SIG-M5 (cell line): Measurements from ENCODE around the gene MVK.

ENCODE experiments used
- DNase-seq: peaks from one replicate; lab custom pipeline; 2025; lab: John Stamatoyannopoulos, UW

Gene MVK

DNA sequence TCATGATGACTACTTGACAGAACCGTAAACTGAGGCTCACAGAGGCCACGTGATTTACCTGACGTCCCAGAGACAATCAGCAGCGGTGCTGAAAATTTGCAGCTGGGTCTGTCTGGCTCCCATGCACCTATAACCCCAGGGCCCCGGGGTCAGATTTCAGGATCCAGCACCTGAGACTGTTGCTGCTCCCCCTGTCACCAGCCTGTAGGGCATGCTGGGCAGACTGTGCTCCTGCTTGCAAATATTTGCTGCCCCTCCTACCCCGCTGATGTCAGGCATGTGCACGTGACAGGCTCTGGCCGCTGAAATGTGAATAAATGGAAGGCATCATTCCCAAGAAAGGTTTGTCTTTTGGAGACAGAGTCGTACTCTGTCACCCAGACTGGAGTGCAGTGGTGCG, 6.3 kb upstream of the MVK start:
- no peak for DNase-seq

- no peak for DNase-seq
Observed at GRCh38 chr12:109567967-109568366, 5.6 kb upstream of the MVK start.

DNA sequence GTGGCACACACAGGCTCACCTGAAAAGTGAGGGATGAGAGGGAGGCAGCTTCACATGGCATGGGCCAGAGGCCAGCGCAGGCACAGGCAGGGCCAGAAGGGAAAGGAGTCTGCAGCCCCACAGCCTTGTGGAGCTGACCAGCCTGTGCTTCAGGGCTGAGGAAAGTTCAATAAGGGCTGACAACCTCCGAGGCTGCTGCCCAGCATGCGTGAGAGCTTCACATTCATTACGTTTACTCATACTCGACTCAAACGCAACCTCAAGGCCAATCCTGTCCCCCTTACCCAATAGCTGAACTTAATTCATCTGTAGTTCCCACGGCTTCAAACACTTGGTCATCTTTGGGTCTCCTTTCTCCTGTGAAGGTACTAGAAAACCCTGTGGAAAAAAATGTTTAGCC, 5.1 kb upstream of the MVK start:
- no peak for DNase-seq

- no peak for DNase-seq
Observed at GRCh38 chr12:109571773-109572505, 1.7 kb upstream of the MVK start.

DNA sequence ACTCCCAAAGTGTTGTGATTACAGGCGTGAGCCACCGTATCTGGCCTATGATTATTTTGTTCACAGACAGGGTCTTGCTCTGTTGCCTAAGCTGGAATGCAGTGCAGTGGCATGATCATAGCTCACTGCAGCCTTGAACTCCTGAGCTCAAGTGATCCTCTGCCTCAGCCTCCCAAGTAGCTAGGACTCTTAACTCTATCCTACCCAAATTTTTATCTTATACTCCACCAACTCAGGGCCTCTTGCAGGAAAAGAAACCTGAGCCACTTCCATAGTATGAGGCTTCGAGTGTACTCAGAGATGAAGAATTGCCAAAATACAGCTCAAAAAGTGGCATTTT, 1.1 kb upstream of the MVK start:
- no peak for DNase-seq

GRCh38 chr12:109573914-109574244, 285 bp downstream of the MVK start:
- no peak for DNase-seq

GRCh38 chr12:109575683-109576082, 2.1 kb downstream of the MVK start:
- no peak for DNase-seq

DNA sequence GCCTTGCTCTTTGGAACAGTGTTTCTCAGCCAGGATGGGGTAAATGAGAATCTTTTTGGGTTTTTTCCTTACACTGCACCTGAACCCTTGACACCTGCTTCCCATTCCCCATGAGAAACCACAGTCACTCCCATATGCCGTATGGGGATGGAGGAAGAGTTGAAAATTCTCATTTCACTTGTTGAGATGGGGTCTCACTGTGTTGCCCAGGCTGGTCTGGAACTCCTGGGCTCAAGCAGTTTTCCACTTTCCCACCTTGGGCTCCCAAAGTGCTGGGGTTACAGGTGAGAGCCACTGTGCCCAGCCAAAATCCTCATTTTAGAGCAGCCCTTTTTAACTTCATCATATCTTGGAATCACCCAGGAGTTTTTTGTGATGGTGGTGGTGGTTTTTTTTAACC, 3.7 kb downstream of the MVK start:
- no peak for DNase-seq

DNA sequence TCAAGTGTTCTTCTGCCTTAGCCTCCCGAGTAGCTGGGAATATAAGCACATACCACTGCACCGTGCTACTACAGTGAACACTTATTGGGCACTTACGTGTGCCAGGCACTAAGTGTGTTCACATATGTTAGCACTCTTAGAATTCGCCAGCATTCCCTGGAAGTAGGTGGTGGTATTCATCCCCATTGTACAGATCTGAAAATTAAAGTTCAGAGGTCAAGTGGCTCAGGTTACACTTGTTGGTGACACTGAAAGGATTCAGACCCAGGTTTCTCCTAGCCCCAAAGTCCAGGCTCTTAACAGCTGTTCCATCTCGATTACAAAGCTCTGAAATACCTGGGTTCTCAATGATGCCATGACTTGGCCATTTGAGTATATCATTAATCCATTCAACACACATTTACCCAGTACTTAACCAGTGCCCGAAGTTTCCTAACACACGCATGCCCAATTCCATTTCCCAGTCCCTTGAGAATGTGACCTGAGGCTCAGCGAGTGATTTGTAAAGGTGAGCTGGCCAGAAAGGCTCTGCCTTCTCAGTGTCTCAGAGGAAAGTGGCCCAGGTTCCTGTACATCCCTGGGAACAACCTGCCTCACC, 4.8 kb downstream of the MVK start:
- DNase-seq = no peak

DNA sequence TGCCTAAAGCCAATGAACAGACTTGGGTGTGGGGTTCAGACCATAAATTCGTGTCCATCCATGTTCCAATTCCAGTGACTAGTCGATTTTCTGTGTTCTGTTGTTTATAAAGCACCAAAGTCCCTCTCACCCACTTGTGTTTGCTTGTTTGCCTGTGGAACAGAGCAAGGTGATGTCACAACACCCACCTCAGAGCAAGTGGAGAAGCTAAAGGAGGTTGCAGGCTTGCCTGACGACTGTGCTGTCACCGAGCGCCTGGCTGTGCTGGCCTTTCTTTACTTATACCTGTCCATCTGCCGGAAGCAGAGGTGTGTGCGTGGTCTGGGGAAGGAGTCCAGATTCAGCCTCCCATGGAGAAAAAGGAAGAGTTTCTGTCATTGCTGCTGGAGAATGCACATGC, 6.0 kb downstream of the MVK start:
- DNase-seq = no peak

- DNase-seq = no peak
Observed at GRCh38 chr12:109580272-109580671, 6.7 kb downstream of the MVK start.

DNA sequence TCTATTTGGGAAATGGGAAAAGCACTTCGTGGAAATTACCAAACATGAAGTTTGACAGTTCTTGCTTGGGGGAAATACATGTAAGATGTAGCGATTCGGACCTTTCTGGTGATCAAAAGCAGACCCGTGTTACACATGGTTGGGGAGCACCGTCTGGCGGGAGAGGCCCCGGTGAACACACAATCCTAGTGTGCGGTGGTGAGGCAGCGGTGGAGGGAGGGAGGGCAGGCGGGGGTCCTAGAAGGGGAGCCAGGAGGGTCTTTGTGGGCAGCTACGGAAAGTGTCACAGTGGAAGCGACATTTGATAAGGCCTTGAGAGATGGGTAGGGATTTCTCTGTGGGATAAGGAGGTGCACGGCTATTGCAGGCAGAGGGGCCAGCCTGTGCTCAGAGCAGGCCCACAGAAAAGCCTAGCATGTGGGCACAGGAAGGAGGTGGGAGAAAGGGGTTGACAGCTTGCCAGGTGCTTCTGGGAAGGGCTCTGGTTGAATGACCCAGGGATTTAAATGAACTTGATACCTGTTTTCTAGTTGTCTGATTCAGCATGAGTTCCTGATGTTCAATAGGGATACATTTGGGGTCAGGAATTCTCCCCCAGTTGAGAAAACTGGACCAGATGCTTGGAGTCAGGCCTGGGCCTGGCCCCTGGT, 7.2 kb downstream of the MVK start:
- no peak for DNase-seq

DNA sequence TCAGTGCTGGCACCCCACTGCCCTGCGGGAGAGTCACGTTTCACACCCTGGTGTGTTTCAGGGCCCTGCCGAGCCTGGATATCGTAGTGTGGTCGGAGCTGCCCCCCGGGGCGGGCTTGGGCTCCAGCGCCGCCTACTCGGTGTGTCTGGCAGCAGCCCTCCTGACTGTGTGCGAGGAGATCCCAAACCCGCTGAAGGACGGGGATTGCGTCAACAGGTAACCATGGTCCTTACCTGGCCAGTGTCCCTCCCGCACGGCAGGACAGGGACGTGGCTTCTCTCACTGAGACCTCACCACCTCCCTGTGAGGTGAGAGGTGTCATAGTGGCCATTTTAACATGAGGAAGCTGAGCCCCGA, 7.7 kb downstream of the MVK start:
- no peak for DNase-seq

DNA sequence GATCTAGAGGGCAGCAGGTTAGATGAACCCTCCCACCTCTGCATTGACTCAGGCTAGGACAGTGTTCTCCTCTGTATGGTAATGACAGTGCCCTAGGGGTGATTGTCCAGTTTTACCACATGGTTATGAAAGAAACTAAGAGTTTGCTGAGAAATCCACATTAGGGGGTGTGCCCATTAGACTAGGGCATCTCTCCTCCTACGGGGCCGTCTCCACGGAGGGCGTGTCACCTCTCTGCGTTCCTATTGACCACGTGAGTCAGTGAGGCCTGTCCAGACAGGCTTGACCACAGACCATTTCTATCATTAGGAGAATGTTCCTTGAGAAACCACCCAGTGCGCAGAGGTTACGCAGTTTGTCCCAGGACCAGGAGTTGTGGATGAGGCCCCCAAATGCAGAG, 8.3 kb downstream of the MVK start:
- no peak for DNase-seq

GRCh38 chr12:109582636-109583035, 9.0 kb downstream of the MVK start:
- DNase-seq = no peak

DNA sequence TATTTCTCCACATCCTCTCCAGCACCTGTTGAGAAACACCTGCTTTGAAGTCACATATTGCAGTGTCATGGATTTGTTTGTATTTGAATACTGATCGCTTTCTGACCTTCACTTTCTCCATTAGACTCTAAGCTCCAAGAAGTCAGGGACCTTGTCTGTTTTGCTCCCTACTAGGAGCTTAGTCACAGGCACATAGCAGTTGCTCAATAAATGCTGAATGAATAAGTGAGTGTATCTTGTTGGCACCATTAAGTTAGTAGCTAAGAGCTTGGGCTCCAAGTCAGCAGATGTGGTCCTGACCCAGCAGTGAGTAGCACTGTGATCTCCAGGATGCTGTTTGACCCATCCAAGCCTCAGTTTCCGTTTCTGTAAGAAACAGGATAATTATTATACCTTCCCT, 10.1 kb downstream of the MVK start:
- no peak for DNase-seq

DNA sequence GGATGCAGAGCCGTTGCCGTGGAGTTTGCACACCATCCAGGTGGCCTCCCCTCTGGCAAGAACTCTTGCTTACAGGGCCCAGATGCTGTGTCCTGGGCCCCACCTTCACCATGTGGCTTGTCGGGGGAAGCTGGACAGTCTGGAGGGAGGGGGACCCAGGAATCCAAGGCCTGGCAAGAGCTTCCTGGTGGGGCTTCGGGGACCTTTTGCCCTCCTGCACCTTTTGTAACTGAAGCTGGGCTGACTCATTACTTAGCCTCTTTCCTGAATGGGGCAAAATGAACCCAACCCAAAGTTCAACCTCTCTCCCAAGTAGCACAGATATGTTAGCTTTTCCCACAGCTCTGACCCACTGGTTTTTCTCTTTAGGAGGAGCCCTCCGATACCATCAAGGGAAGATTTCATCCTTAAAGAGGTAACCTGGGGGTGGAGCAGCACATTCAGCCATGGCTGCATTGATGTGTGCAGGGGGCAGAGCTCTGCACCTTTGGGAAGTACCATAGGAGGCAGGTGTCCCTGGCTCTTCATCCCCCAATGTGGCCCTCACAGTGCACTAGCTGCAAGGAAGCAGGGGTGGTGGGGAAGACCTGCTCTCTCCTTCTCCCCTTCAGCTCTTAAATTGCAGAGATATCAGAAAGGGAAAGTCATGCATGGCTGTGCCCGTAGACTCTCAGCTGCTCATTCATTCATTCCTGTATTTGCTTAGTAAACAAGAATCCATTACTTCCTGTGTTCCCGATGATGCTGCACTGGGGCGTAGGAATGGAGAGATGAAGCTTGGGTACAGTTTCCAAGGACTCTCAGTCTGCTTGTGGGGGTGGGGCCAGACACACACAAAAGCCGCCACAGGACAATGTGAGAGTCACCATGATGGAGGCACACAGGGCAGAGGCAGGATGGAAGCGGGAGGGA, 13.0 kb downstream of the MVK start:
- no peak for DNase-seq

DNA sequence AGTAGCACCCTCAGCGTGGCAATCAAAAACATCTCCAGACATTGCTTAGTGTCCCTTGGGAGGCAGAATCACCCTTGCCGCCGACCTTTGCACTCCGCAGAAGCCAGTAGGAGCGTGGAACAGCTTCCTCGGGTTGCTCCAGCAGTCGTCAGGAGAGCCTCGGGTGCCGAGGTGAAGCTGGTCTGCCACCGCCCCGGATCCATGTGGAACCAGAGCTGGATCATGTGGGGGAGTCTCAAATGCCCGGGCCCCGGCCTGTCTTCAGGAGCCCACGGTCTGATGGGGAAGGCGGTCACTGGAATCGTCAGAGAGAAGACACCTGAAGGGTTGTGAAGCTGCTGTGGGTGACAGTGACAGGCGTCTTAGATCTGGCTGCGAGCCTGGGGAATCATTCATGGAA, 14.3 kb downstream of the MVK start:
- no peak for DNase-seq

DNA sequence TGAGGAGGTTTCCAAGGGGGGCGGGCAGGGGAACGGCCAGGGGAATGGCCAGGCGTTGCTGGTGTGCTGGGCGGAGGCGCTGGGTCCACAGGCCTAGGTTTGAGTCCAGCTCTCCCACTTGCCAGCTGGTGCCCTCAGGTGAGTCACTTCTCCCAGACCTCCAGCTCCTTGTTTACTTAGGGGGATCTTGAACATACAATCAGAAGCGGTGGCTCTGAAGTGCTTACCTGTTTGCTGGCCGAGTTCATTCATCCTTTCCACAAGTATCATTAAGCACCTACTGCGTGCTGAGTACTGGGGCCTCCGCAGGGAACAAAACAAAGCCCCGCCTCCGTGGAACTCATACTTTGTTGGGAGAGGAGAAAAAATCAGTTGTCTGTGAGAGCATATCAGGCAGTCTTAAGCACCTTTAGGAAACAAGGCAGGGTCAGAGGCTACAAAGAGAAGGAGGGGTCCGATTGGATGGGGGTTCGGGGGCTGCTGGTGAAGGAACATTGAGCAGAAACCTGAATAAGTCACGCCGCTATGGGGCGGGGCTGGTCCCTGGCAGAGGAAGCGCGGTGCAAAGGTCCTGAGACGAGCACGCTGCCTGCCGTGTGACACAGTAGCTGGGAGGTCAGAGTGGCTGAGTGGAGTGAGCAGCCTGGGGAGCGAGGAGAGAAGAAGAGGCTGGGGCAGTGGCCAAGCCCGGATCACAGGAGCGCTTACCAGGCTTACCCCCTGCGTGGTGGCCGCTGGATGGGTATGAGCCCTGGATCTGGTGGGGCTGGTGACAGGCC, 15.1 kb downstream of the MVK start:
- DNase-seq = no peak

DNA sequence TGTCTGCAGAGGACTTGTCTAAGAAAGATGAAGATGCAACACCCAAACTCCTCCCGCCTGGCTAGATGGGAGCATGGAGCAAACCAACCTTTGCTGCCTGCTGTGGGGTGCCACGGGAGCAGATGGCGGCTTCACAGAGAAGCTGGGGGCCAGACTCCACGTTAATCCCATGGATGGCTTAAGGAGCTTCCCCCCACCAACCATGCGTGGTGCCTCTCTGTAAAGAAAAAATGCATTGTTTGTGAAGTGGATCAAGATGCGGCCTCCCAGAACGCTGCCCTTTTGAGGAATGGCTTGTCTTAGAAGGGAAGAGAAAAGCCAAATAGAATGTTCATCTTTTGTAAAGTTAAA, 15.6 kb downstream of the MVK start:
- no peak for DNase-seq

DNA sequence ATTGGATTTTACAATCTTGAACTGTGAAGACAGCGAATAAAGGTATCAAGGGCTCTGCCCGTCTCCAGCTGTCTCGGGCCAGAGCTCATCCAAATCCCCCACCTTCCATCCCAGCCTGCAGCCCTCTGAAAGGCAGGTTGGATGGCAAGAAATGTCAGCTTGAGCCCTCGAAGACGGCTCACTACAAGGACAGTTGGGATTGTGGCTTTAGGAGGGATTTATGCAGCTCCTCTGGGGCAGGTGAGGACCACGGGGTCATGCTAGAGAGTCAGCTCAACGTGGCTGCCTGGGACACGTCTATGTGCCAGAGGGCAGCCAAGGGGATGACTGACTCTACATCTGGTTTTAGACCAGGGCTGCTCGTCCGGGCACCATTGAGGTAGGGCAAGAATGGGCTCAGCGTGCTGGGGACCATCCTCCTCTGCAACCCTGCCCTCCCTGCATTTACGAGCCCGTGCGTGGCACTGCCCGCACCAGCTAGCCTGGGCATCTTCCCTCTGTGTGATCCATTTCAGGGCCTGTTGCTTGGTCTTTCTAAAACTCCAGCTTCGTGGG, 16.2 kb downstream of the MVK start:
- no peak for DNase-seq

GRCh38 chr12:109590566-109590965, 17.0 kb downstream of the MVK start:
- no peak for DNase-seq
